Measurements from ENCODE around the gene SCTR.

The SCTR gene

GRCh38 chr2:119495948-119496347 is 28.3 kb downstream of the SCTR start:
- TF ChIP-seq POLR2A (IDR thresholded peaks at IDR 0.05; ENCODE audit: low read depth, low read length) (no peak), TAF1 (IDR thresholded peaks at IDR 0.05; ENCODE audit: borderline replicate concordance, low read depth, low read length) (no peak), POLR2AphosphoS5 (IDR thresholded peaks at IDR 0.05; ENCODE audit: low read depth, low read length) (no peak)
- DNase-seq (ENCODE audit: insufficient read length) (no peak), FAIRE-seq (no peak)

GRCh38 chr2:119494163-119494790 is 30.0 kb downstream of the SCTR start:
- no peak for DNase-seq (ENCODE audit: insufficient read length)

GRCh38 chr2:119491776-119492525 is 32.3 kb downstream of the SCTR start:
- FAIRE-seq (no peak), DNase-seq (ENCODE audit: insufficient read length) (no peak)
- TF ChIP-seq POLR2AphosphoS5 (IDR thresholded peaks at IDR 0.05; ENCODE audit: low read depth, low read length) (no peak), POLR2A (IDR thresholded peaks at IDR 0.05; ENCODE audit: low read depth, low read length) (no peak), TAF1 (IDR thresholded peaks at IDR 0.05; ENCODE audit: borderline replicate concordance, low read depth, low read length) (no peak)

More at GRCh38 chr2:119494163-119494790, 30.0 kb downstream of the SCTR start:
- no peak for FAIRE-seq
- TF ChIP-seq POLR2AphosphoS5 (IDR thresholded peaks at IDR 0.05; ENCODE audit: low read depth, low read length) (no peak), POLR2A (IDR thresholded peaks at IDR 0.05; ENCODE audit: low read depth, low read length) (no peak), TAF1 (IDR thresholded peaks at IDR 0.05; ENCODE audit: borderline replicate concordance, low read depth, low read length) (no peak)

- DNase-seq (ENCODE audit: insufficient read length) (no peak), FAIRE-seq (no peak)
- TF ChIP-seq POLR2AphosphoS5 (IDR thresholded peaks at IDR 0.05; ENCODE audit: low read depth, low read length): no peak
- TF ChIP-seq TAF1 (IDR thresholded peaks at IDR 0.05; ENCODE audit: borderline replicate concordance, low read depth, low read length): no peak
- no peak for TF ChIP-seq POLR2A (IDR thresholded peaks at IDR 0.05; ENCODE audit: low read depth, low read length)
These were observed 33.6 kb downstream of the SCTR start for GRCh38 chr2:119490653-119491195.

- FAIRE-seq: no peak
- TF ChIP-seq POLR2A (IDR thresholded peaks at IDR 0.05; ENCODE audit: low read depth, low read length) (no peak), POLR2AphosphoS5 (IDR thresholded peaks at IDR 0.05; ENCODE audit: low read depth, low read length) (no peak), TAF1 (IDR thresholded peaks at IDR 0.05; ENCODE audit: borderline replicate concordance, low read depth, low read length) (no peak)
- DNase-seq (ENCODE audit: insufficient read length): no peak
These were observed 34.2 kb downstream of the SCTR start for GRCh38 chr2:119490106-119490505.

- TF ChIP-seq TAF1 (IDR thresholded peaks at IDR 0.05; ENCODE audit: borderline replicate concordance, low read depth, low read length) (no peak), POLR2A (IDR thresholded peaks at IDR 0.05; ENCODE audit: low read depth, low read length) (no peak), POLR2AphosphoS5 (IDR thresholded peaks at IDR 0.05; ENCODE audit: low read depth, low read length) (no peak)
- DNase-seq (ENCODE audit: insufficient read length) (no peak), FAIRE-seq (no peak)
These were observed 34.9 kb downstream of the SCTR start for GRCh38 chr2:119489232-119489952.

GRCh38 chr2:119488245-119489214 is 35.8 kb downstream of the SCTR start:
- no peak for FAIRE-seq
- TF ChIP-seq POLR2AphosphoS5 (IDR thresholded peaks at IDR 0.05; ENCODE audit: low read depth, low read length): no peak
- TF ChIP-seq TAF1 (IDR thresholded peaks at IDR 0.05; ENCODE audit: borderline replicate concordance, low read depth, low read length): no peak
- no peak for TF ChIP-seq POLR2A (IDR thresholded peaks at IDR 0.05; ENCODE audit: low read depth, low read length)
- DNase-seq (ENCODE audit: insufficient read length): no peak

GRCh38 chr2:119487434-119488244 is 36.6 kb downstream of the SCTR start:
- DNase-seq (ENCODE audit: insufficient read length) (no peak), FAIRE-seq (no peak)
- no peak for TF ChIP-seq TAF1 (IDR thresholded peaks at IDR 0.05; ENCODE audit: borderline replicate concordance, low read depth, low read length)
- TF ChIP-seq POLR2A (IDR thresholded peaks at IDR 0.05; ENCODE audit: low read depth, low read length): no peak
- no peak for TF ChIP-seq POLR2AphosphoS5 (IDR thresholded peaks at IDR 0.05; ENCODE audit: low read depth, low read length)

- TF ChIP-seq TAF1 (IDR thresholded peaks at IDR 0.05; ENCODE audit: borderline replicate concordance, low read depth, low read length) (no peak), POLR2AphosphoS5 (IDR thresholded peaks at IDR 0.05; ENCODE audit: low read depth, low read length) (no peak), POLR2A (IDR thresholded peaks at IDR 0.05; ENCODE audit: low read depth, low read length) (no peak)
- DNase-seq (ENCODE audit: insufficient read length) (no peak), FAIRE-seq (no peak)
These were observed 37.4 kb downstream of the SCTR start for GRCh38 chr2:119486886-119487285.
